ENCODE data around the gene LRFN2.

GRCh38 chr6:40411881-40412280 is 175.3 kb downstream of the LRFN2 start:
- TF ChIP-seq CTCF (IDR thresholded peaks at IDR 0.05) (no peak), POLR2AphosphoS5 (IDR thresholded peaks at IDR 0.05) (no peak)

Measured in breast epithelium (tissue), 3 donors.